Panc1 (cell line): ENCODE measurements around the gene CACNG7. TPM values are rescaled to one million over a fixed set of nuclear protein-coding genes. Genes with fewer than 3 reads are reported as not detected.
A peak's percentile ranks its signal among the peaks of the same experiment; 100 is the strongest.

Experiments used
- ATAC-seq: fragments of 200-7000 bp; cut with Tn5 transposase; 2 replicates; pipeline ENCODE4 v1.9.1; 2020; ENCODE audit warnings: mild to moderate bottlenecking, moderate library complexity
- BruUV-seq: library from RNA; stranded (reverse); fragments of 400-500 nt; replicated peaks from 2 replicates; lab custom pipeline; 2021; lab: Mats Ljungman, UMichigan
- CTCF ChIA-PET: fragments of 300-600 bp; sonication (Branson Sonifier 250); formaldehyde crosslinking; loops from one replicate; lab custom pipeline; 2022; ENCODE audit warnings: antibody characterized with exemption; lab: Charles Lee
- POLR2A ChIA-PET: fragments of 300-600 bp; sonication (Branson Sonifier 250); formaldehyde crosslinking; loops from one replicate; lab custom pipeline; 2022; ENCODE audit warnings: antibody characterized with exemption; lab: Charles Lee
- DNase-seq: peaks from one replicate; pipeline ENCODE4 v3.0.0-alpha.2; 2010; ENCODE audit warnings: low read depth, low spot score
- H3K27ac ChIP-seq: 2 replicates; pipeline ENCODE4 v1.5.1; 2011; ENCODE audit warnings: mild to moderate bottlenecking, low read length, inconsistent platforms
- H3K27me3 ChIP-seq: fragments of 200-500 bp; sonication (Bioruptor generic); 2 replicates; pipeline ENCODE4 v1.6.0; 2014; ENCODE audit warnings: low read length, inconsistent platforms; ENCODE audit not compliant: control insufficient read depth, insufficient read depth
- H3K36me3 ChIP-seq: fragments of 200-500 bp; sonication (Bioruptor generic); 2 replicates; pipeline ENCODE4 v1.5.1; 2014; ENCODE audit warnings: inconsistent platforms, mild to moderate bottlenecking, low read length, moderate library complexity; ENCODE audit not compliant: control insufficient read depth, insufficient read depth
- H3K4me1 ChIP-seq: 2 replicates; pipeline ENCODE4 v1.5.1; 2011; ENCODE audit warnings: inconsistent platforms, mild to moderate bottlenecking, low read length, moderate library complexity; ENCODE audit not compliant: control insufficient read depth, insufficient read depth
- H3K4me3 ChIP-seq, 2 experiments: 2 replicates each; pipeline ENCODE4 v1.5.1; 2011 to 2012; ENCODE audit warnings: low read depth in 2 of 2, low read length in 2 of 2, mild to moderate bottlenecking in 2 of 2, inconsistent platforms in 1 of 2, moderate library complexity in 1 of 2
- H3K9me3 ChIP-seq: fragments of 200-500 bp; sonication (Bioruptor generic); 2 replicates; pipeline ENCODE4 v1.5.1; 2014; ENCODE audit warnings: low read depth, mild to moderate bottlenecking, inconsistent platforms, low read length, moderate library complexity; ENCODE audit not compliant: control insufficient read depth, insufficient read depth
- CTCF ChIP-seq: fragments of 450-650 bp; IDR thresholded peaks from 2 replicates; pipeline ENCODE4 v1.5.1; 2017; ENCODE audit warnings: mild to moderate bottlenecking
- POLR2AphosphoS5 ChIP-seq: IDR thresholded peaks from 2 replicates; pipeline ENCODE4 v1.6.1; 2012; ENCODE audit warnings: mild to moderate bottlenecking, low read depth, low read length, moderate library complexity
- SIN3A ChIP-seq: IDR thresholded peaks from 2 replicates; pipeline ENCODE4 v1.6.1; 2012; ENCODE audit warnings: low read depth, mild to moderate bottlenecking, low read length, moderate library complexity, borderline replicate concordance; ENCODE audit not compliant: insufficient read depth
- TCF7L2 ChIP-seq: IDR thresholded peaks from 2 replicates; pipeline ENCODE4 v1.6.1; 2011; ENCODE audit warnings: mild to moderate bottlenecking, low read depth, low read length, inconsistent platforms
- in situ Hi-C: cut with HindIII; loops from 2 replicates; pipeline ENCODE4 v1.10.0; 2016; ENCODE audit warnings: low sequenced_read_pairs, low pct_unique_long_range_greater_than_20kb
- intact Hi-C: fragments of 100-400 bp; cut with micrococcal nuclease; formaldehyde crosslinking; loops from one replicate; pipeline ENCODE4 v1.10.0; 2022; ENCODE audit not compliant: unreplicated experiment
- total RNA-seq: library from RNA; stranded (reverse); gene quantifications from one replicate; pipeline ENCODE4 v1.2.1, GENCODE V29; 2021; ENCODE audit not compliant: unreplicated experiment
- TF ChIP-seq, protein P1 (sequence below), 2 experiments: IDR thresholded peaks; 2 replicates each; pipeline ENCODE4 v1.6.1; 2011 to 2012; ENCODE audit warnings: low read depth in 2 of 2, control low read depth in 1 of 2, low read length in 1 of 2, mild to moderate bottlenecking in 1 of 2, moderate library complexity in 1 of 2; ENCODE audit not compliant: insufficient read depth in 1 of 2

The CACNG7 gene
- total RNA-seq, 1 experiment from 2014 or later = 7.7 TPM

GRCh38 chr19:53983457-53984289 lies 74.6 kb downstream of the CACNG7 start:
- in situ Hi-C loops = no loop called here
- H3K27me3 ChIP-seq = no peaks in the 10 kb centered on the region
- no peaks in the 10 kb centered on the region for H3K9me3 ChIP-seq
- TF ChIP-seq, protein P1, sequence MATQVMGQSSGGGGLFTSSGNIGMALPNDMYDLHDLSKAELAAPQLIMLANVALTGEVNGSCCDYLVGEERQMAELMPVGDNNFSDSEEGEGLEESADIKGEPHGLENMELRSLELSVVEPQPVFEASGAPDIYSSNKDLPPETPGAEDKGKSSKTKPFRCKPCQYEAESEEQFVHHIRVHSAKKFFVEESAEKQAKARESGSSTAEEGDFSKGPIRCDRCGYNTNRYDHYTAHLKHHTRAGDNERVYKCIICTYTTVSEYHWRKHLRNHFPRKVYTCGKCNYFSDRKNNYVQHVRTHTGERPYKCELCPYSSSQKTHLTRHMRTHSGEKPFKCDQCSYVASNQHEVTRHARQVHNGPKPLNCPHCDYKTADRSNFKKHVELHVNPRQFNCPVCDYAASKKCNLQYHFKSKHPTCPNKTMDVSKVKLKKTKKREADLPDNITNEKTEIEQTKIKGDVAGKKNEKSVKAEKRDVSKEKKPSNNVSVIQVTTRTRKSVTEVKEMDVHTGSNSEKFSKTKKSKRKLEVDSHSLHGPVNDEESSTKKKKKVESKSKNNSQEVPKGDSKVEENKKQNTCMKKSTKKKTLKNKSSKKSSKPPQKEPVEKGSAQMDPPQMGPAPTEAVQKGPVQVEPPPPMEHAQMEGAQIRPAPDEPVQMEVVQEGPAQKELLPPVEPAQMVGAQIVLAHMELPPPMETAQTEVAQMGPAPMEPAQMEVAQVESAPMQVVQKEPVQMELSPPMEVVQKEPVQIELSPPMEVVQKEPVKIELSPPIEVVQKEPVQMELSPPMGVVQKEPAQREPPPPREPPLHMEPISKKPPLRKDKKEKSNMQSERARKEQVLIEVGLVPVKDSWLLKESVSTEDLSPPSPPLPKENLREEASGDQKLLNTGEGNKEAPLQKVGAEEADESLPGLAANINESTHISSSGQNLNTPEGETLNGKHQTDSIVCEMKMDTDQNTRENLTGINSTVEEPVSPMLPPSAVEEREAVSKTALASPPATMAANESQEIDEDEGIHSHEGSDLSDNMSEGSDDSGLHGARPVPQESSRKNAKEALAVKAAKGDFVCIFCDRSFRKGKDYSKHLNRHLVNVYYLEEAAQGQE (IDR thresholded peaks at IDR 0.05; ENCODE audit: insufficient read depth in 1 of 2, low read depth in 2 of 2, low read length in 1 of 2) = no peak
- POLR2A ChIA-PET = no interaction called here
- BruUV-seq = TSS peak; percentile 63
- ATAC-seq (no peak), DNase-seq (no peak)
- CTCF ChIA-PET = interaction anchor here (0.8 kb wide), 1 partner anchor 46 kb away, joined by 3 read pairs; no protein-coding TSS in a partner anchor
- peak overlapping the region; percentile 94 for H3K27ac ChIP-seq
- intact Hi-C loops = loop anchor here (10.0 kb wide), 1 partner anchor 139 kb away; no protein-coding TSS in a partner anchor
- no peaks in the 10 kb centered on the region for H3K36me3 ChIP-seq
- peak overlapping the region; percentile 2 to 8; a peak in 1 of 4 replicates for H3K4me3 ChIP-seq
- H3K4me1 ChIP-seq = peaks cover 38% of the 10 kb centered on the region

DNA sequence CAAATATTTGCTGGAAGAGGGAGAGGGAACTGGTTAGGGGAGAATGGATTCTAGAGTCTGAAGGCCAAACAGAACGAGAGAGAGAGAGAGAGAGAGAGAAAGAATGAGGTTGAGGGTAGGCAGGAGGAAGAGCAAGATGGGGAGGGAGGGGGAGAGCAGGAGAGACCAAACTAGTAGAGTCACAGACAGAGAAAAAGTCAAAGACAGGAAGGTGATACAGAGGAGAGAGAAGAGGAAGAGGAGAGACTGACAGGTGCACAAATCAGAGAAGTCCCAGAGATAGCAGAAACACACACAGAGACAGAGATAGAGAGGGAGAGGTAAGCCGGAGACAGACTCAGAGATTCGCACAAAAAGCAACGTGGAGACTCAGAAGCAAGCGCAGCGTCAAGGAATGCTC lies 76.8 kb downstream of the CACNG7 start:
- H3K27ac ChIP-seq = peak overlapping the region; percentile 94
- H3K27me3 ChIP-seq = no peaks in the 10 kb centered on the region
- DNase-seq (no peak), ATAC-seq (no peak)
- TF ChIP-seq SIN3A = no peak
- peak; percentile 52; the same call in 1 of the 2 replicates for TF ChIP-seq POLR2AphosphoS5
- in situ Hi-C loops = no loop called here
- CTCF ChIA-PET = no interaction called here
- H3K4me1 ChIP-seq = peaks cover 54% of the 10 kb centered on the region
- no peaks in the 10 kb centered on the region for H3K9me3 ChIP-seq
- intact Hi-C loops = loop anchor here (5.0 to 10.0 kb wide), 2 partner anchors 36 to 141 kb away; no protein-coding TSS in a partner anchor
- no peaks in the 10 kb centered on the region for H3K36me3 ChIP-seq
- no peak overlapping the region for H3K4me3 ChIP-seq
- POLR2A ChIA-PET = no interaction called here
- no TSS peak for BruUV-seq

- Histone ChIP-seq H3K27ac (peak overlapping the region; percentile 94), H3K27me3 (no peaks in the 10 kb centered on the region), H3K4me1 (peaks cover 59% of the 10 kb centered on the region), H3K9me3 (no peaks in the 10 kb centered on the region), H3K4me3 (no peak overlapping the region), H3K36me3 (no peaks in the 10 kb centered on the region)
- no peak for DNase-seq
- no TSS peak for BruUV-seq
- CTCF ChIA-PET = interaction anchor here (0.5 kb wide), 1 partner anchor 9 kb away, joined by 5 read pairs; no protein-coding TSS in a partner anchor
- ATAC-seq = no peak
- in situ Hi-C loops = no loop called here
- intact Hi-C loops = loop anchor here (5.0 to 10.0 kb wide), 2 partner anchors 33 to 144 kb away; no protein-coding TSS in a partner anchor
- POLR2A ChIA-PET = interaction anchor here (0.6 to 1.8 kb wide), 6 partner anchors 14 to 201 kb away, joined by 3 to 9 read pairs (median 6); partner anchors contain the start of genes MBOAT7 and MYADM
- TF ChIP-seq SIN3A = no peak
- no peak for TF ChIP-seq TCF7L2
- no peak for TF ChIP-seq CTCF
- TF ChIP-seq, protein P1 (IDR thresholded peaks at IDR 0.05; ENCODE audit: insufficient read depth in 1 of 2, low read depth in 2 of 2, low read length in 1 of 2) = no peak
- no peak for TF ChIP-seq POLR2AphosphoS5
These were observed 79.9 kb downstream of the CACNG7 start for GRCh38 chr19:53988981-53989380.
